ENCODE data around the gene MAD1L1. TPM values are rescaled to one million over a fixed set of nuclear protein-coding genes. Genes with fewer than 3 reads are reported as not detected.

Gene MAD1L1
- total RNA-seq, 1 donor from 2014 or later = 16.2 TPM

DNA sequence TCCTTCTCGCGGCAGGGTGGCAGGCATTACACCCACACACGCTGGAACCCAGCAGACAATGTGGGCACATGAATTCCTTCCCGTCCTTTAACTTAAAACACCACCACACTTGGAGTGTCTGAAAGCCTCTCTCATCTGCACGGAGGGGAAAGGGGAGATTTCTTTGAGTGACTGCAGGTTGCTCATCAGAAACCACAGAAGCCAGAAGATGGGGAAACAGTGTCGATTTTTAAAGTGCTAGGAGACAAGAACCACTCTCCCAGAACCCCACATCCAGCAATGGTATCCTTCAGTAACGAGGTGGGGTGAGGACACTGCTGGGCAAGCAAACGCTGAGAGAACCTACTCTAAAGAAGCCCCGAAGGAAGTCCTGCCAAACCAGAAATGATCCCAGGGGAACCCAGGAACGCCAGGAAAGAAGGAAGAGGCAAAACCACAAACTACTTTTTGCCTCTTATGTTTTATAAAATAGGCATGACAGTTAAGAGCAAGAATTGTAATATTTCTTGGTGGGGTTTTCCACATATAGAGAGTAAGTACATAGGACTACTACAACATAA lies 308.4 kb downstream of the MAD1L1 start:
- H3K27ac ChIP-seq (replicated peaks) = no peak overlapping the region
- H3K4me3 ChIP-seq = no peak overlapping the region
- no peaks in the 10 kb centered on the region for H3K9me3 ChIP-seq (replicated peaks)
- no peaks in the 10 kb centered on the region for H3K36me3 ChIP-seq
- no peak for DNase-seq
- TF ChIP-seq, protein P1, sequence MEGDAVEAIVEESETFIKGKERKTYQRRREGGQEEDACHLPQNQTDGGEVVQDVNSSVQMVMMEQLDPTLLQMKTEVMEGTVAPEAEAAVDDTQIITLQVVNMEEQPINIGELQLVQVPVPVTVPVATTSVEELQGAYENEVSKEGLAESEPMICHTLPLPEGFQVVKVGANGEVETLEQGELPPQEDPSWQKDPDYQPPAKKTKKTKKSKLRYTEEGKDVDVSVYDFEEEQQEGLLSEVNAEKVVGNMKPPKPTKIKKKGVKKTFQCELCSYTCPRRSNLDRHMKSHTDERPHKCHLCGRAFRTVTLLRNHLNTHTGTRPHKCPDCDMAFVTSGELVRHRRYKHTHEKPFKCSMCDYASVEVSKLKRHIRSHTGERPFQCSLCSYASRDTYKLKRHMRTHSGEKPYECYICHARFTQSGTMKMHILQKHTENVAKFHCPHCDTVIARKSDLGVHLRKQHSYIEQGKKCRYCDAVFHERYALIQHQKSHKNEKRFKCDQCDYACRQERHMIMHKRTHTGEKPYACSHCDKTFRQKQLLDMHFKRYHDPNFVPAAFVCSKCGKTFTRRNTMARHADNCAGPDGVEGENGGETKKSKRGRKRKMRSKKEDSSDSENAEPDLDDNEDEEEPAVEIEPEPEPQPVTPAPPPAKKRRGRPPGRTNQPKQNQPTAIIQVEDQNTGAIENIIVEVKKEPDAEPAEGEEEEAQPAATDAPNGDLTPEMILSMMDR (IDR thresholded peaks at IDR 0.05; ENCODE audit: borderline replicate concordance) = no peak
- no peaks in the 10 kb centered on the region for H3K27me3 ChIP-seq (ENCODE audit: low read depth)
- intact Hi-C loops (cut with micrococcal nuclease) = no loop called here
- peaks cover 8% of the 10 kb centered on the region for H3K4me1 ChIP-seq

DNA sequence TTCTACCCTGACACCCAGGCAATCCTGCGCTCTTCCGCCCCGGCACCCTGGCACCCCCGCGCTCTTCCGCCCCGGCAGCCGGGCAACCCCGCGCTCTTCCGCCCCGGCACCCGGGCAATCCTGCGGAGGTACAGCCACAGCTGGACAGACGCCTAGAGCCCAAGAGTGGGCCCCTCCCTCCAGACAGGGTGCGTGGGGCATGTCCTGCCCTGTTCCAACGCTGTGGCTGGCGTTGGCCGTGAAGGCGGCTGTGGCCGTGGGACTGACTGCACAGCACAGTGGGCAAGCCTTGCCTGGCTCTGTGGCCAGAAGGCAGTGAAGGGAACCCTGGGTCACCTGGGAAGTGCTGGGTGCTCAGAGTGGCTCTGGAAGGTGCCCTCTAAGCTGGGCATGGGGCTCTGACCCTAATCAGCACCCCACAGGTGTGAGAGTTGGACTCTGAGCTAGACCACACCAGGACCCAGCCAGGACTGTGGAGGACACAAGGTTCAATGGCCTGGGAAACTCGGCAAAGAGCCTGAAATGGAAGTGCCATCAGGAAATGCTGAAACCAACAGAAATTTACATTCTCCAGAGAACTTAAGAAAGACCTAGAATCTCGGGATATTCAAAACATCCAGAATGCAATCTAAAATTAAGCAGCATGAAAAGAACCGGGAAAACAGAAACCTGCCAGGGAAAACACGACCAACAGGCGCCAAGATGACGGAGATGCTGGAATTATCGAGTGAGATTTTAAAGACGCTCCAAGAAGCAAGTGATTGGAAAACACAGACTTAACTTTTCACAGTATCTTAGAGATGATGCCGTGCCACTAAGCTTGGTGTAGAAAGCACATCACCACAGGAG lies 309.1 kb downstream of the MAD1L1 start:
- no peaks in the 10 kb centered on the region for H3K9me3 ChIP-seq (replicated peaks)
- TF ChIP-seq, protein P1 (IDR thresholded peaks at IDR 0.05; ENCODE audit: borderline replicate concordance) = no peak
- no peaks in the 10 kb centered on the region for H3K36me3 ChIP-seq
- no peak overlapping the region for H3K27ac ChIP-seq (replicated peaks)
- no peak overlapping the region for H3K4me3 ChIP-seq
- no peaks in the 10 kb centered on the region for H3K27me3 ChIP-seq (ENCODE audit: low read depth)
- H3K4me1 ChIP-seq = peaks cover 15% of the 10 kb centered on the region
- DNase-seq = no peak
- intact Hi-C loops (cut with micrococcal nuclease) = no loop called here

DNA sequence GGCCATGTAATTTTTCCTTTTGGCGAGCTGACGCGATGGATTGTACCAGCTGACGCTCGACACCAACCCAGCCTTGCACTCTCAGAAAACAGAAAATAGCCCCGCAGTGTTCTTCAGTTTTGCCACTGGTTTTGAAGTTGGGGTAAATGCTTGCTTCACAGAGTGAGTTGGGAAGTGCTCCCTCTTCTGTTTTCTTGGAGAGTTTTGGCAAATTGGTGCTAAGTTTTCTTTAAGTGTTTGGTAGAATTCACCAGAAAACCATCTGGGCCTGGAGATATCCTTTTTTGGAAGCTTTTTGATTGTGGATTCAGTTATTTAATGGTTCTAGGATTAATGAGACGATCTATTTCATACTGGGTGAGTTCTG lies 309.9 kb downstream of the MAD1L1 start:
- no peak for DNase-seq
- no peak overlapping the region for H3K4me3 ChIP-seq
- no peaks in the 10 kb centered on the region for H3K27me3 ChIP-seq (ENCODE audit: low read depth)
- intact Hi-C loops (cut with micrococcal nuclease) = no loop called here
- TF ChIP-seq, protein P1 (IDR thresholded peaks at IDR 0.05; ENCODE audit: borderline replicate concordance) = no peak
- H3K27ac ChIP-seq (replicated peaks) = no peak overlapping the region
- no peaks in the 10 kb centered on the region for H3K36me3 ChIP-seq
- no peaks in the 10 kb centered on the region for H3K9me3 ChIP-seq (replicated peaks)
- H3K4me1 ChIP-seq = peaks cover 17% of the 10 kb centered on the region

DNA sequence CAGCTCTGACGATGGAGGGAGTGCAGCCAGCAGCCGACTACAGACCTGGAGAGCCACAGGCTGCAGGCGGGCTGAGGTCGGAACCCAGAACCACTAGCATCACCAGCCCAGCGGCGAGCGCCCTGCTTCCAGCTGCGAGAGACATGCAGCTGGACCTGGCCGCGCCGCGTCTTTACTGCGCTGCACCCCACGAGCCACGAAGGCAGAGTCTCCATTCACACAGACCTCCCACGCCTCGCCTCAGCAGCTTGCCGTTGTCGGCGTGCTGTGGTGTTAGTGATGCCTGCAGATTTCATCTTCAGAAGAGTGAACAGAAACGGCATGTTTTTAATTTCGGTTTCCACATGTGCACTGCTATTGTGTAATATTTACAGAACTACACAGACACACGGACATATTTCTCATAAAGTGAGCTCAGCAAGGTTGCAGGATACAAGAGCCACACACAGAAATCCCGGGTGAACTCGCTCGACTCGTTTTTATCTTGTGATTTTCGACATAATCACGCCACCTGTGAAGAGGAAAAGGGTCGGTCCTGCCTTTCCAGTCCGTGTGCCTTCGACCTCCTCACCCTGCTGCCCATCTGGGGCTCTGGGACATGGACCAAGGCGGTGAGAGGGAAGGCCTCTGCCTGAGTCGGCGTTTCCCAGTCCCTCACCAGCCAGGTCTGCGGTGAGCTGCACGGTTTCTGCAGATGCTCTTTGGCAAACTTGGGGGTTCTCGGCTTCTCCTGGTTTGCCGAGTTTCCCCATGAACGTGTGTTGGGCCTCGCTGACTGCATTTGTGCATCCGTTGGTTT lies 310.5 kb downstream of the MAD1L1 start:
- Histone ChIP-seq H3K9me3 (replicated peaks) (no peaks in the 10 kb centered on the region), H3K36me3 (no peaks in the 10 kb centered on the region), H3K4me3 (no peak overlapping the region), H3K27ac (replicated peaks) (no peak overlapping the region), H3K27me3 (ENCODE audit: low read depth) (no peaks in the 10 kb centered on the region), H3K4me1 (peaks cover 23% of the 10 kb centered on the region)
- TF ChIP-seq, protein P1 (IDR thresholded peaks at IDR 0.05; ENCODE audit: borderline replicate concordance) = no peak
- intact Hi-C loops (cut with micrococcal nuclease) = no loop called here
- no peak for DNase-seq

DNA sequence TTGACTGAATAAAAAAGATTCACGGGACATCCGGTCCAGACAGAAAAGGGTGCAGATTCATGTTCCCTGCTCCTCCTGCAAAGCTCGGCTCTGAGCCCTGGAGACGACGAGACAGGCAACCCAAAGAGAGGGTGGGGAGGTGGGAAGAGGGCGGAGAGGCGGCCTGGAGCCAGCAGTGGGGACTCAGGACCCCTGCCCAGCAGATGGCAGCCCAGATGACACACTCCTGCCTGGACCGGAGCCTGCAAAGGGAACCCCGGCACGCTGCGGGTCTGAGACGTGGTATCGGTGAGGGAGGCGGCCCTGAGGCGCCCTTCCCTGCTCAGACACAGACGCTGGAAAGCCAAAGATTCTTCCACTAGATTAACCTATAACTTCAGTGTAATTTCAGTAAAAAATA lies 311.9 kb downstream of the MAD1L1 start:
- Histone ChIP-seq H3K9me3 (replicated peaks) (no peaks in the 10 kb centered on the region), H3K4me3 (no peak overlapping the region), H3K27me3 (ENCODE audit: low read depth) (no peaks in the 10 kb centered on the region), H3K27ac (replicated peaks) (no peak overlapping the region), H3K4me1 (peaks cover 28% of the 10 kb centered on the region), H3K36me3 (no peaks in the 10 kb centered on the region)
- DNase-seq = no peak
- TF ChIP-seq, protein P1 (IDR thresholded peaks at IDR 0.05; ENCODE audit: borderline replicate concordance) = no peak
- intact Hi-C loops (cut with micrococcal nuclease) = no loop called here

Data from left ventricle myocardium inferior (tissue), 1 donor.